ENCODE results near the gene ATP8A2. TPM values are rescaled to one million over a fixed set of nuclear protein-coding genes. Genes with fewer than 3 reads are reported as not detected.

The ATP8A2 gene
- total RNA-seq, 3 donors from 2014 or later (not counting 1 experiment from before 2014, with no cell fraction given) = 0.43 to 0.68 (median 0.59) TPM

GRCh38 chr13:25872481-25873241 lies 500.9 kb downstream of the ATP8A2 start:
- ATAC-seq (no peak), DNase-seq (no peak)
- H3K36me3 ChIP-seq (ENCODE audit: control insufficient read depth, insufficient read depth, low read length) = no peaks in the 10 kb centered on the region
- H3K4me1 ChIP-seq (ENCODE audit: control insufficient read depth, insufficient read depth, low read length) = peaks cover 12% of the 10 kb centered on the region
- no peak for TF ChIP-seq CTCF (IDR thresholded peaks at IDR 0.05)
- Mint-ChIP-seq H3K4me3 (no peak overlapping the region), H3K27me3 (ENCODE audit: low read depth in 2 of 2) (no peaks in the 10 kb centered on the region), H3K4me1 (peaks cover 20 to 28% of the 10 kb centered on the region in 2 donors), H3K36me3 (no peaks in the 10 kb centered on the region), H3K9me3 (peaks cover 0 to 3% of the 10 kb centered on the region in 2 donors), H3K27ac (peak overlapping the region in 1 of 2 donors; percentile 71)
- no peaks in the 10 kb centered on the region for H3K9me3 ChIP-seq (ENCODE audit: control insufficient read depth, insufficient read depth, low read length)
- no peak overlapping the region for H3K4me3 ChIP-seq (ENCODE audit: low read length)
- no peak overlapping the region for H3K27ac ChIP-seq (ENCODE audit: low read length)
- WGBS (ENCODE audit: insufficient coverage) = 92% methylated on average over 7 of the region's 7 CpGs
- intact Hi-C loops (cut with micrococcal nuclease) = no loop called here
- no peaks in the 10 kb centered on the region for H3K27me3 ChIP-seq (ENCODE audit: control insufficient read depth, insufficient read depth, low read length)

- 93% methylated on average over 2 of the region's 2 CpGs for WGBS (ENCODE audit: insufficient coverage)
- H3K4me3 Mint-ChIP-seq = no peak overlapping the region
These were observed 501.5 kb downstream of the ATP8A2 start for GRCh38 chr13:25873242-25873612.

GRCh38 chr13:25874064-25874737 lies 502.4 kb downstream of the ATP8A2 start:
- peaks cover 12% of the 10 kb centered on the region for H3K4me1 ChIP-seq (ENCODE audit: control insufficient read depth, insufficient read depth, low read length)
- no peak overlapping the region for H3K4me3 ChIP-seq (ENCODE audit: low read length)
- Mint-ChIP-seq H3K27me3 (ENCODE audit: low read depth in 2 of 2) (no peaks in the 10 kb centered on the region), H3K4me3 (peak overlapping the region; percentile 18), H3K4me1 (peaks cover 20 to 28% of the 10 kb centered on the region in 2 donors), H3K36me3 (no peaks in the 10 kb centered on the region), H3K9me3 (peaks cover 0 to 3% of the 10 kb centered on the region in 2 donors), H3K27ac (peak overlapping the region; percentile 17 to 71)
- ATAC-seq (peak in 2 of 3 donors; percentile 21 to 23), DNase-seq (peak in 1 of 2 donors; percentile 29)
- intact Hi-C loops (cut with micrococcal nuclease) = no loop called here
- WGBS (ENCODE audit: insufficient coverage) = 73% methylated on average over 11 of the region's 11 CpGs
- no peak for TF ChIP-seq CTCF (IDR thresholded peaks at IDR 0.05)
- H3K36me3 ChIP-seq (ENCODE audit: control insufficient read depth, insufficient read depth, low read length) = no peaks in the 10 kb centered on the region
- peak overlapping the region; percentile 53 for H3K27ac ChIP-seq (ENCODE audit: low read length)
- no peaks in the 10 kb centered on the region for H3K9me3 ChIP-seq (ENCODE audit: control insufficient read depth, insufficient read depth, low read length)
- no peaks in the 10 kb centered on the region for H3K27me3 ChIP-seq (ENCODE audit: control insufficient read depth, insufficient read depth, low read length)

More at GRCh38 chr13:25873242-25873612, 501.5 kb downstream of the ATP8A2 start:
- ATAC-seq (no peak), DNase-seq (no peak)
- H3K27ac Mint-ChIP-seq = peak overlapping the region in 1 of 2 donors; percentile 71
- intact Hi-C loops (cut with micrococcal nuclease) = no loop called here
- H3K9me3 ChIP-seq (ENCODE audit: control insufficient read depth, insufficient read depth, low read length) = no peaks in the 10 kb centered on the region
- peaks cover 0 to 3% of the 10 kb centered on the region in 2 donors for H3K9me3 Mint-ChIP-seq
- no peak overlapping the region for H3K4me3 ChIP-seq (ENCODE audit: low read length)
- peaks cover 12% of the 10 kb centered on the region for H3K4me1 ChIP-seq (ENCODE audit: control insufficient read depth, insufficient read depth, low read length)
- H3K27ac ChIP-seq (ENCODE audit: low read length) = no peak overlapping the region
- no peaks in the 10 kb centered on the region for H3K36me3 ChIP-seq (ENCODE audit: control insufficient read depth, insufficient read depth, low read length)
- H3K4me1 Mint-ChIP-seq = peaks cover 20 to 28% of the 10 kb centered on the region in 2 donors
- H3K27me3 ChIP-seq (ENCODE audit: control insufficient read depth, insufficient read depth, low read length) = no peaks in the 10 kb centered on the region
- H3K27me3 Mint-ChIP-seq (ENCODE audit: low read depth in 2 of 2) = no peaks in the 10 kb centered on the region
- no peaks in the 10 kb centered on the region for H3K36me3 Mint-ChIP-seq
- TF ChIP-seq CTCF (IDR thresholded peaks at IDR 0.05) = no peak

Data from natural killer cell (primary cell).